GM12864 (cell line): ENCODE data around the gene LRRC73.
"Not testable (repeated sequence)": the region's sequence is repeated elsewhere in the genome, so short reads cannot be mapped to it uniquely, and the experiment has no call there.

Experiments
- DNase-seq: peaks from one replicate; pipeline ENCODE4 v3.0.0-alpha.2; 2011; ENCODE audit warnings: low read depth
- H3K4me3 ChIP-seq: 2 replicates; pipeline ENCODE4 v1.5.1; 2011; ENCODE audit warnings: mild to moderate bottlenecking, low read depth, low read length, control low read depth
- TF ChIP-seq, protein P1 (sequence below): IDR thresholded peaks from 2 replicates; pipeline ENCODE4 v1.5.1; 2011; ENCODE audit warnings: low read depth, mild to moderate bottlenecking, moderate library complexity, low read length, control low read depth, inconsistent platforms; ENCODE audit errors: missing control alignments

LRRC73 gene

DNA sequence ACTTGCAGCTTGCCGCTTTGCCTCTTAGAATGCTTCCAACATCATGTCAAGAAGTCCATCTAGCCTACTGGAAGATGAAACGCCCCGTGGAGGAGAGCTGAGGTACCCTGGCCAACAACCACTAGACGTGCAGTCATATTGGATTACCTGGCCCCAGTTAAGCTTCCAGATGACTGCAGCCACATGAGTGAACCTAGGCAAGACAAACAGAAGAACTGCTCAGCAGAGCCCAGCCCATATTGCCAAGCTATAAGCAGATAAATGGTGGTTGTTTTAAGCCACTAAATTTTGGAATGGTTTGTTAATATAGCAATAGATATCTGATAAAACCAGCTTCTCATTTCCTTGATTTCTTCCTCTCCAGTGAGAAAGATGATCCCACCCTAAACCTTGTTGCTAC lies 50.1 kb downstream of the LRRC73 start:
- DNase-seq: no peak
- TF ChIP-seq, protein P1, sequence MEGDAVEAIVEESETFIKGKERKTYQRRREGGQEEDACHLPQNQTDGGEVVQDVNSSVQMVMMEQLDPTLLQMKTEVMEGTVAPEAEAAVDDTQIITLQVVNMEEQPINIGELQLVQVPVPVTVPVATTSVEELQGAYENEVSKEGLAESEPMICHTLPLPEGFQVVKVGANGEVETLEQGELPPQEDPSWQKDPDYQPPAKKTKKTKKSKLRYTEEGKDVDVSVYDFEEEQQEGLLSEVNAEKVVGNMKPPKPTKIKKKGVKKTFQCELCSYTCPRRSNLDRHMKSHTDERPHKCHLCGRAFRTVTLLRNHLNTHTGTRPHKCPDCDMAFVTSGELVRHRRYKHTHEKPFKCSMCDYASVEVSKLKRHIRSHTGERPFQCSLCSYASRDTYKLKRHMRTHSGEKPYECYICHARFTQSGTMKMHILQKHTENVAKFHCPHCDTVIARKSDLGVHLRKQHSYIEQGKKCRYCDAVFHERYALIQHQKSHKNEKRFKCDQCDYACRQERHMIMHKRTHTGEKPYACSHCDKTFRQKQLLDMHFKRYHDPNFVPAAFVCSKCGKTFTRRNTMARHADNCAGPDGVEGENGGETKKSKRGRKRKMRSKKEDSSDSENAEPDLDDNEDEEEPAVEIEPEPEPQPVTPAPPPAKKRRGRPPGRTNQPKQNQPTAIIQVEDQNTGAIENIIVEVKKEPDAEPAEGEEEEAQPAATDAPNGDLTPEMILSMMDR: no peak
- H3K4me3 ChIP-seq: no peak overlapping the region

DNA sequence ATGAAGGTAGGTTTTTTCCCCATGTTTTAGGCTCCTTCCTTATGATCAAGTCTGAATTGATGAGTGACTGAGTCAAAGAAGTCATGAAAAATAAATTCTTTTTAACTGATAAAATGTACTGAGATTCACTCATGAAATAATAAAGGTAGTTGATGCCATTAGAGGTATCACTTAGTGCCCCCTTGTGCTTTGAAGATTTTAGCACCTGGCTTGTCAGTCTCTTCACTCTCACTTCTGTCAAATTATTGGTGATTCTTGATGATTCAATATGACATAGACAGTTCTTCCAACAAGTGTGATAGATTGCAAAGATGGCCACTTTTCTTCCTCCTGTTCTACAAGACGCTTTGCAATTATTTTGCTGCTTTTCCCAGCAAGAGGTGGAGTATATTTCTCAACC lies 50.6 kb downstream of the LRRC73 start:
- TF ChIP-seq, protein P1: no peak
- H3K4me3 ChIP-seq: no peak overlapping the region
- no peak for DNase-seq

DNA sequence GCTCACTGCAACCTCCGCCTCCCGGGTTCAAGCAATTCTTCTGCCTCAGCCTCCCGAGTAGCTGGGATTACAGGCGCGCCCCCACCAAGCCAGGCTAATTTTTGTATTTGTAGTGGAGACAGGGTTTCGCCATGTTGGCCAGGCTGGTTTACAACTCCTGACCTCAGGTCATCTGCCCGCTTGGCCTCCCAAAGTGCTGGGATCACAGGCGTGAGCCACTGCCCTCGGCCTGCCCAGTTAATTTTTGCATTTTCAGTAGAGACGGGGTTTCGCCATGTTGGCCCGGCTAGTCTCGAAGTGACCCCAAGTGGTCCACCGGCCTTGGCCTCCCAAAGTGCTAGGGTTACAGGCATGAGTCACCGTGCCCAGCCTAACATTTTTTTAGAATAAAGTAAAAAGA lies 52.0 kb downstream of the LRRC73 start:
- not testable (repeated sequence) for DNase-seq, H3K4me3 ChIP-seq

DNA sequence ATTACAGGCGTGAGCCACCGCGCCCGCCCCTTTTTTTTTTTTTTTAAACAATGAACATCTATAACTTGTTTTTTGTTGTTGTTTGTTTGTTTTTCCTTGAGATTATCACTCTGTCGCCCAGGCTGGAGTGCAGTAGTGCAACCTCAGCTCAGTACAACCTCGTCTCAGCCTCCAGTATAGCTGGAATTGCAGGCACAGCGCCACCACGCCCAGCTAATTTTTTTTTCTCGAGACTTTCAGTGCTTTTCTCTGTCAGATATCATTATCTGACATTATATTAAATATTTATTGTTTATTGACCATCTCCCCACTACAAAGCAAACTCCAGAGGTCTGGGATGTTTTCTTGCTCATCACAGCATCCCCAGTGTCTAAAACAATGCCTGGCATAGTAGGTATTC lies 52.5 kb downstream of the LRRC73 start:
- no peak for DNase-seq
- H3K4me3 ChIP-seq: no peak overlapping the region
- TF ChIP-seq, protein P1: no peak
